GM18498 (cell line): Measurements from ENCODE around the gene OXLD1.

Experiments used
- ATAC-seq: cut with Tn5 transposase; IDR thresholded peaks from one replicate; pipeline ENCODE4 v1.9.1; 2021; ENCODE audit warnings: mild to moderate bottlenecking, moderate library complexity; ENCODE audit not compliant: unreplicated experiment

Gene OXLD1

DNA sequence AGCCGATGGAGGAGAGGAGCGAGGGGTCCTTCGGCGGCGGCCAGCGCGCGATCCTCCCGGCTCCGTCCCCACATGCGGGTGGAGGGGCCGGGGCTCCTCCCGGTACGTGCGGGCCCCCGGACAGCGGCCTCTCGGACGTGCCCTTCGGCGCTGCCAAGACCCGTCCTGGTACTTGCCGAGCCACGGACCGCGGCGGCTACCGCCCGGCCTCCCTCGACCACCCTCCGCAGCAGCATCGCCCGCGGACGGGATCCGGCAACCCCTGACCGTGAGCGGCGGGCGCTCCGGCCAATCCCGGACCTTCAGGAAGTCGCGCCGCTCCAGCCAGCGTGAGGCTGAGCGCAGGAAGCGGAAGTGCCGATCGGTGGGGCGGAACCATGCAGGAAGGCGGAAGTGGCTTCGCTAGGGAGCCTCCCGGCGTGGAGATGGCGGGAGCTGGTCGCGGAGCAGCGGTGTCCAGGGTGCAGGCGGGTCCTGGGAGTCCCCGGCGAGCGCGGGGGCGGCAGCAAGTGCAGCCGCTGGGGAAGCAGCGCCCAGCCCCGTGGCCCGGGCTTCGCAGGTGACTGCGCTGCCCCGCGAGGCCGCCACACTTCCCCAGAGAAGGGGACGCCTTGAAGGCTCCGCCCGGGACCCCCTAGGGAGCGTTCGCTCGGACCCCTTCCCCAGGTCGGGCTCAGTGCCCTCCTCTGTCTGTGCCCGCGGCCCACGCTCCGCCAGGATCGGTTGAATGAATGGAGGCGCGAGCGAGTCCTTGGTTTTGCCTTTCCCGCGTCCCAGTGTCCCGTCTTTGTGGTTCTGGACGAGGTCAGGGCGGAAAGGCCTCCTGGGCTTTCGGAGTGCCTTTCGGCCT lies at the start of gene OXLD1, which contains the start of gene CCDC137:
OXLD1 (minus strand) TSS at position 264 of the 850 bp plus-strand sequence; CDS start at position 236, 28 bp downstream.
CCDC137 (plus strand) TSS at position 396 of the 850 bp plus-strand sequence; CDS start at position 426, 30 bp downstream.
- peak; percentile 94 for ATAC-seq

GRCh38 chr17:81715107-81715871 lies 48.9 kb upstream of the OXLD1 start:
- no peak for ATAC-seq

- no peak for ATAC-seq
These were observed 48.2 kb upstream of the OXLD1 start for GRCh38 chr17:81714412-81715106.

DNA sequence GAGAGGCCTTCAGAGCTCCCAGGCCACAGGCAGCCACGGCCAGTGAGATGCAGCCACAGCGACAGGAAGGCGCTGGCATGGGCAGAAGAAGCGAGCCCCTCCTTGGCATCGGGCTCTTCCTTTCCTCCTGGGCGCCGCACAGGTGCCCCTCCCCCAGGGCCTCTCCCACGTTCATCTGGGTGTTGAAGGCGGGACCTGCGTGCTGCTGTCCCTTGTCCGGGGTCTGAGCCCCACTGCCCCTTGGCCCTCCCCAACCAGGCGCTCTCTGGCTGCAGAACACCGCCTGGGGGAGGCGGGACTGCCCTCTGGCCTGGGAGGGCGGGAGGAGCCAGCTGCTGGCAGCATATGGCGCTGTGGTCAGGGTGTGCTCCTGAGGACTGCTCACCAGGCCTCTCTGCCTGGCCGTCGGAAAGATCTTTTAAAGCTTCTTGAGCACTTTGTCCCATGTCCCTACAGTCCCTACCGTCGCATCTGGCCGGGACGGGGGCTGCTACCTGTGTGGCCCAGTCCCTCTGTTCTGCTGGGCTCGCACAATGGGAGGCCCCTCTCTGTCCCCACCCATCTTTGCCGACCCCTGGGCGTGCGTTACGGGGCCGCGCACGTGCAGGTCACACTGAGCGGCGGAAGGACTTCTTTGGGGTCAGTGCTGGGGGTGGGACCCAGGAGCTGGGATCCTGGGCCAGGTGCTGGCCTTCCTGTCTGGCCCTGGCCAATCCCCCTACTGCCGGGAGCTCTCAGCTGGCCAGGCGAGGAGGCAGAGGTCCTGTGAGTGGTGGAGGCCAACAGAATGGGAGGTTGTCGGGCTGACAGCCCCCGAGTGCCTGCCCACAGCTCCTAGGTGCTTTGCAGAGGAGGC lies 47.4 kb upstream of the OXLD1 start:
- ATAC-seq = no peak

- no peak for ATAC-seq
These were observed 46.7 kb upstream of the OXLD1 start for GRCh38 chr17:81713004-81713555.

DNA sequence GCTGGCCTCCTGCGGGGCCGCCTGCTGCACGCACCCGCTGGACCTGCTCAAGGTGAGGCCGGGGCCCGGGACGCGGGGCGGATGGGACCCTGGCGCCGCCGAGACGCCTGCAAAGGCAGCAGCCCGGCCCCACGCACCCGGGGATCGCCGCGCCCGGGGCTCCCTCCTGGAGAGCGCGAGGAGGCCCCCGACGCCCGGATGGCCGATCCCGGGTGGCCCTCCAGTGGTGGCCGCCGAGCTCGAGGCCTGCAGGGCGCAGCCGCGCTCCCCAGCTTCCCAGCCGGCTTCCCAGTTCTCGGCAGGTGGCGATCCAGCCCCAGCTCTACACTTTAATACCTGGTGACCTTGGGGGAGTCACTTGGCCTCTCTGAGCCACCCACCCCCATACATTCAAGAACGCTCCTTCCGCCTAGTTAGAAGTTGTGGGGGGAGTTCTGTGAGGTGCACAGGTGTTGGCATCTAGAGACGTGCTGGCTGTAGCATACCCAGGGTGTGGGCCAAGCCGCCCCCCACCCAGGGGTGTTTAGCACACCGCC lies 46.1 kb upstream of the OXLD1 start:
- ATAC-seq = no peak

GRCh38 chr17:81711814-81712467 lies 45.5 kb upstream of the OXLD1 start, which contains the start of gene SLC25A10:
Gene SLC25A10, plus strand, starts transcription at chr17:81712284. Its CDS starts 143 bp downstream, at chr17:81712427.
- peak; percentile 70 for ATAC-seq

DNA sequence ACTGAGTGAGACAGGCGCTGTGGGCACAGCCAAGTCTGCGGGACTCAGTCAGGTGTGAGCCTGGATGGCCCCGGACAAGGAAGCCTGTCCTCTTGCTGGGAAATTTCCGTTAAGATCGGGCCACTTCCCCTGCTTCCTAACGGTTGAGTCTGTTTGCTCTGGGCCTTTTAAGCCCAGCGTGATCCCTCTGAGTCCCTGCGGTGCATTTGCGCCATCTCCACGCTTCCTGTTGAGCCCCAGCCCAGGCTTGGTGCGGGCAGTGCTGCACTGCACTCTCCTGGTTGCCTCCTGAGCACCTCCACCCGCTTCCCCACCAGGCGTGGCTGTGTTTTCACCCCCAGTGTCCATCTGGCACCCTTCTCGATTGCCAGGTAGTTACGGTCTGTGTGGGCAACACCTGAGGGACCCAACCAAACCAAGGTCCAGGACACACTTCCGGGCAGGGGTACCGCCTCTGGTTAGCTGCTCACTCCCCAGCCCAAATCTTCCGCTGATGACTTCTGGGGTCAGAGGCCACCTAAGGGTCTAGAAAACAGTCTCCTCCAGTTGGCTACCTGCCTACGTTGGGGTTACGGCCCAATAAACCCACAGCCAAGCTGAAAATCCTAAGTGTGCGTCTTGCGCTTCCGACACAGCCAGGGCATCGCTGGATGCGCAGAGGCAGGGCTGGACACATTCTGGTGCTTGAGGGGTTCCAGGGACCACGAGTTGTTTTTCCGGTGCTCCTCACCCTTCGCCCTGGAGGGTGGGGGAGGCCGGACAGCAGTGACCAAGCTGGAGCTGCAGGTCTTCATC lies 44.3 kb upstream of the OXLD1 start:
- ATAC-seq = no peak

DNA sequence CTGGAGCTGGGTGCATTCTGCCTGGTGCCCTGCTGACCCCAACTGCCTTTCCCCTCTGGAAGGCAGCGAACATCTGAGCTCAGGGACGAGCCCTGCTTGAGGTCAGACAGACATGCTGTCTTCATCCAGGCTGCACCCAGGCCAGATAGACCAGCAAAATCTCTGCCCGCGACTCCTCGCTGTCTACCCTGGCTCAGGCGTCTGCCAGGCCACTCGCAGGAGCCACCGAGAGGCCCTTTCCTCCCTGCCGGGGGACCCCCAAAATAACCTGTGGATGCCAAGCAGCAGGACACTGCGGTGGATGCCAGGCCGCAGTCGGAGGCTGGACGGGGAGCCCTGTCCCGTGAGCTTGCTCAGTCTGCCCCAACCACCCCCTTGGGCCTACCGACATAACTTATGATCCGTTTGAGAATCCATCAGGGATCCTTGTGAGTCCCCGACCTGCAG lies 42.4 kb upstream of the OXLD1 start:
- ATAC-seq = no peak

DNA sequence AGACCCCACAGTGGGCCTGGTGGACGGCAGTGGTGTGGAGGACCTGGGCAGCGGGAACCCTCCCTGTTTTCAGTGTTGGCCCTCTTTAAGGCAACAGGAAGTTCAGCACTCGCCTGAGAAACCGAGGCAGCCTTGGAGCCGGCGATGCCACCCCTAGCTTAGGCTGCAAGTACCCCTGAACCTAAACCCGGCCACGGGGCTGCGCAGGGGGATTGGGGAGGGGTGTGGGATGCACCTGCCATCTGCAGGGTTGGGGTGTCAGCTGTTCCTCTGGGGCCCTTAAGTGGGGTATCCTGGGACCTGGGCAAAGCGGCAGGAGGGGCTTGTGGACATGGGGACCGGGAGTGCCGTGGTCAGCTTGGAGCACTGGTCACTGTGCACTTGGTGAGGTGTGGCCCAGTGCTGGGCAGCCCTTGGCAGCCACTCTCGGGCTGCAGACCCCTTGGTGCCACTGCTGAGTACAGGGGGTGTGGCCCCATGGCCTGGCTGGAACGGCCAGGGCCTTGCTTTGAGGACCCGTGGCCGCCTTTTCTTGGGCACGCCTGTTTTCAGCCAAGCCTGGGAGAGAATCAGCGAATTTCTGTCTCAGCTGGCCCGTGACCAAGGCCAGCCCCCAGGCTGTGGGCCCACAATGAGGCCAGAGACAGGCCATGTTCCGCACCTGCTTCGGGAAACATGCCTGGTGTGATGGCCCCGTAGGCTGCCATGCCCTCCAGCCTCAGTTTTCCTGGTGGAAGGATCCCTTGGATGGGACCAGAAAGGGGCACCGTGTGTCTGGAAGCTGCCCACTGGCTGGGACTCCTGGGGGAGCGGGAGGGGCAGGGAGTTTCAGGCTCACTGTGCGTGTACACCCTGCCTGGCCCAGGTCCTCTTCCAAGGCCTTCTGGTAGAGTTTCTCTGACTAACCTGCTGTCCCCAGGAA lies 41.6 kb upstream of the OXLD1 start:
- no peak for ATAC-seq

- no peak for ATAC-seq
These were observed 40.6 kb upstream of the OXLD1 start for GRCh38 chr17:81706757-81707624.

- ATAC-seq = no peak
These were observed 39.8 kb upstream of the OXLD1 start for GRCh38 chr17:81706232-81706611.

- ATAC-seq = no peak
These were observed 39.3 kb upstream of the OXLD1 start for GRCh38 chr17:81705518-81706231.

DNA sequence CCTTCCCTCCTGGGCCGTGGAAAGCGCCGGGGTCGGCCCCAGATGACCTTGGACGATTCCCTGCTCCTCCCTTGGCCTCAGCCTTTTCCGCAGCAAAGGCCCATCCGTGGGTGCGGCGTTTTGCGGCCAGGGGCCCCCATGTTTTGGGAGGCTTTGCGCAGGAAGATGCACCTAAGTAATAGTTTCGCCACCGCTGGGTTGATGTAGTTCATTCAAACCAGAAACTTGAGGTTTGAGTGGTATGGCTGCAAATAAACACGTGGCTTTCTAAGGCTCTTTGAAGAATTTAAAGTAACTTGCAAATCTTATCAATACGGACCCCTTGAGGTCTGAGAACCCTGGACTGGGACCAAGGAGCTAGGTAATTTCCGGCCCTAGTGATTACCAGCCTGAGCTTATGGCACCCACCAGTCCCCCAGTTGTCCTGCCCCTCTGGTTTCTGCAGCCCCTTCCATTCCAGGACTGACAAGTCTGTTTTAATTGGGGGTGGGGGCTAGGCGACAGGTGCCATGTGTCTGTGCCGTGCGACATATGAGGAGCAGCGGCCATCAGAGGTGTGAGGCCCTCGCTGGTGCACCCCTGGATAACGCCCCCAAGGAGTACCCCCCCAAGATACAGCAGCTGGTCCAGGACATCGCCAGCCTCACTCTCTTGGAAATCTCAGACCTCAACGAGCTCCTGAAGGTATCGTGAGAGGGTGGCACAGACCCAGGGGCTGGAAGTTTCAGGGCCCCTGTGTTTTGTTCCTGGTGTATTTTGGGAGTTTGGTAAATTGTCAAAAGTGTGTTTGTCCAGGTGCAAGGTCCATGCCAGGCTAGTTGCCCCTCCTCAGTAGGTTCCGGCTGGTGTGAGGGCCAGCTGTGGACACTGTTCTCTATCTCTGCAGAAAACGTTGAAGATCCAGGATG lies 37.6 kb upstream of the OXLD1 start:
- ATAC-seq = peak; percentile 10
